Dendritic cell treated with granulocyte-macrophage colony-stimulating factor and Interleukin-4, amounts not matched to agents 40 ng/mL and 50 ng/mL, for 4 days (primary cell): ENCODE data around the gene PRICKLE4.

Source experiments
- H3K27ac Mint-ChIP-seq: one replicate; pipeline ENCODE4 v1.8.0; 2022; ENCODE audit warnings: mild to moderate bottlenecking, mixed read lengths
- H3K27me3 Mint-ChIP-seq: one replicate; pipeline ENCODE4 v1.8.0; 2022; ENCODE audit warnings: mild to moderate bottlenecking, mixed read lengths
- H3K36me3 Mint-ChIP-seq: one replicate; pipeline ENCODE4 v1.8.0; 2022; ENCODE audit warnings: low read depth, mixed read lengths
- H3K4me1 Mint-ChIP-seq: one replicate; pipeline ENCODE4 v1.8.0; 2022; ENCODE audit warnings: low read depth, mixed read lengths
- H3K4me3 Mint-ChIP-seq: one replicate; pipeline ENCODE4 v1.8.0; 2022; ENCODE audit warnings: mild to moderate bottlenecking, moderate library complexity, mixed read lengths
- H3K9me3 Mint-ChIP-seq: one replicate; pipeline ENCODE4 v1.8.0; 2022; ENCODE audit warnings: mixed read lengths
- intact Hi-C: fragments of 100-400 bp; cut with micrococcal nuclease; formaldehyde crosslinking; loops from one replicate; pipeline ENCODE4 v1.15.0; 2022

PRICKLE4 gene

DNA sequence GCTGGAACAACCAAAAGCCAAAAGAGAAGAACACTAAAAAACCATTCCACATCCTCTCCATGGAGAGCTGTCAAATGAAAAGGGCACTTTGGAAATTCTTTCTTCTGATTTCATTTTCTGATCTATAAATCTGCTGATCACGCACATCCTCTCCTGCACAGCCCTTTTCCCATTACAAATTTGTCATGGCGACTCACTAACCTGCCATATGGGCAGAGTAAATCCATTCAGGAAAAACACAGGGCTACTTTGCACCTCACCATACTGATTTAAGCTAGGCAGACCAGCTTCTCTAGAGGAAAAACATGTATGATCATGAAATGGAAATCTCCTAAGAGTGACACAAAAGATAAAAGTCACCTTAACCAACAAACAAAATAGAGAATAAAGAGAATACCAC is 32.9 kb downstream of the PRICKLE4 start:
- no peaks in the 10 kb centered on the region for H3K9me3 Mint-ChIP-seq
- intact Hi-C loops = no loop called here
- H3K36me3 Mint-ChIP-seq = no peaks in the 10 kb centered on the region
- H3K4me1 Mint-ChIP-seq = no peaks in the 10 kb centered on the region
- no peak overlapping the region for H3K27ac Mint-ChIP-seq
- H3K27me3 Mint-ChIP-seq = no peaks in the 10 kb centered on the region
- H3K4me3 Mint-ChIP-seq = no peak overlapping the region

DNA sequence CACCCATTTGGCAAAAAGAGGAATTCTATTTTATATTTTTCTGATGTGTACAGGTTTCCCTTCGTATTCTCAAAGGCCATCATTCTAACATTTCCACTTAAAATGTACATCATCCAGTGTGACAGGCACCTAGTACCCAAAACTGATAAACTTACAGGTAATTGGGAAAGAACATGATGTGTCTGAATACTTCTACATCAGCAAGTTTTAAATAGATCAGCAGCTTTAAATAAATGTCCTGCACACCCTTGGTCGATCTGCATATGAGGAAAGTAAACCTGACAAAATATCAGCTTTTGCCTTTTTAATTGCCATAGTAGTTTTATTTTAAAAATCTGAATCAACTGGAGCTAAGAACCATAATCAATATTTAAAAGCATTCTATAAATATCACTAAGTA is 33.4 kb downstream of the PRICKLE4 start:
- H3K36me3 Mint-ChIP-seq = no peaks in the 10 kb centered on the region
- intact Hi-C loops = no loop called here
- no peaks in the 10 kb centered on the region for H3K4me1 Mint-ChIP-seq
- no peaks in the 10 kb centered on the region for H3K9me3 Mint-ChIP-seq
- H3K27me3 Mint-ChIP-seq = no peaks in the 10 kb centered on the region
- H3K4me3 Mint-ChIP-seq = no peak overlapping the region
- H3K27ac Mint-ChIP-seq = no peak overlapping the region

DNA sequence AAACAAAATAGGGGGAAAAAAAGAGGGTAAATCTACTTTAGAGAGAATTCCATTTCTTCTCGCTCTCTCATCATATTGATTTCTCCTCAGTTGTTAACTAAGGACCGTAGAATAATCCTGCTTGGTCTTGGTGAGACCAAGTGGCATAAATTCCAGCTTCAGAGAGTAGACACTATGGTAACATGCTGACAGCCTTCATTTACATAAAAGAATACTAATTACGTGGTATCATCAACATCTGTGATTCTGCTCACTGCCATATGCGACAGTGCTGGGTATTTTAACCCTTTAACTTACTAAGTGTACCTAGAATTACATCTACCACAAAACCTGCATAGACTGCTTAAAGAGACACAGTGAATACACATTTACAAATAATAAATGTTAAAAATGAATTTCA is 34.0 kb downstream of the PRICKLE4 start:
- H3K36me3 Mint-ChIP-seq = no peaks in the 10 kb centered on the region
- no peaks in the 10 kb centered on the region for H3K4me1 Mint-ChIP-seq
- no peaks in the 10 kb centered on the region for H3K9me3 Mint-ChIP-seq
- intact Hi-C loops = no loop called here
- H3K4me3 Mint-ChIP-seq = no peak overlapping the region
- H3K27me3 Mint-ChIP-seq = no peaks in the 10 kb centered on the region
- H3K27ac Mint-ChIP-seq = no peak overlapping the region

DNA sequence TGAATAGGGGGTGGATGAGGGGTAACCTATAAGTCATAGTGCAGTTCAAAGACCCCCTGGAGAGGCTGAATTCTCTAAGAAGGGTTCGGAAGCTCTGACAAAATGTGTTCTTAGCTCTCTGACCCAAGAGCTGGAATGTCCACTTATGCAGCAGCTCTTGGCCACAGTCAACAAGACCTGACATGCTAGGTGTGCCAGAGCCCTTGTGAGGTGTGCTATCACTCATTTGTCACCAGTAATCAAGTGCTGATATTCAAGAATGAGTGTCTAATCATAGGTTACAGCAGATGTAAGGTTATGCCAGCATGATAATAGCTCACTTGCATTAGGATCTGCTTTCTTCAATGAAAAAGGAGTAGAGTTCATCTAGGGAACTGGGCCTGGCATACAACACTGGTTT is 35.0 kb downstream of the PRICKLE4 start:
- intact Hi-C loops = no loop called here
- no peaks in the 10 kb centered on the region for H3K36me3 Mint-ChIP-seq
- no peak overlapping the region for H3K27ac Mint-ChIP-seq
- H3K9me3 Mint-ChIP-seq = no peaks in the 10 kb centered on the region
- H3K4me3 Mint-ChIP-seq = no peak overlapping the region
- no peaks in the 10 kb centered on the region for H3K4me1 Mint-ChIP-seq
- no peaks in the 10 kb centered on the region for H3K27me3 Mint-ChIP-seq

DNA sequence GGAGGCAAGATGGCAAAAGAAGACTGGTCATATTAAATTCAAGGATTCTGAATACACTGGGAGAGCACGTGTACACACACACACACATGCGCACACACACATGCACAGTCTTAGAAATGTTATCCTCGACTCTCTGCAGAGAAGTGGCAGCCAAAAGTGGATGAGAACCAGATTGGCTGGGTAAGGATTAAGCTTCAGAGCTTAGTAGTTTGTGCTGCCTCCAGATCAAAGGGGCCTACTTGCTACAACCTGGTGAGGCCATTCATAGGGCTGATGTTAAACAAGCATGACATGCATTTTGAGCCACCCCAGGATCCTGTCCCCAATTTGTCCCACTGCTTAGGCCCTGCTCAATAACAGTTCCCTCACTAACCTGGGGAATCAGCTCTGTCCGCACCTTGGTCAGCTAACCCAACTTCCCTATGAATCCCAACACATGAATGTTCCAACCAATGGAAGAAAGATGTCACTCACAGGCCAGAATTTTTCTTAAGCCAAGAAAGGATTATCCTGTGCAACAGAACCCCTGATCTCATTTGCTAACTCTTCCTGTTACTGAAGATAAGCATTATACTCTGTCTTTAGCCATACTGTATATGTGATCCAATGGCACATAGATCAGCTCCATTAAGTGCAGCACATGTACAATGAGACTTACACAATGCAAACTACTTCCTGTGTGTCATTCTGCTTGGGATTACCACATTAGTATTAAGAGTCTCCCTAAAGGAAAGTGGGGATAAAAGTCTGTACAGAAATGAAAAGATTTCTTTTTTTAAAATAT is 37.9 kb downstream of the PRICKLE4 start:
- Mint-ChIP-seq H3K27me3 (no peaks in the 10 kb centered on the region), H3K27ac (no peak overlapping the region), H3K9me3 (no peaks in the 10 kb centered on the region), H3K4me3 (no peak overlapping the region), H3K36me3 (no peaks in the 10 kb centered on the region), H3K4me1 (peaks cover 7% of the 10 kb centered on the region)
- intact Hi-C loops = no loop called here

DNA sequence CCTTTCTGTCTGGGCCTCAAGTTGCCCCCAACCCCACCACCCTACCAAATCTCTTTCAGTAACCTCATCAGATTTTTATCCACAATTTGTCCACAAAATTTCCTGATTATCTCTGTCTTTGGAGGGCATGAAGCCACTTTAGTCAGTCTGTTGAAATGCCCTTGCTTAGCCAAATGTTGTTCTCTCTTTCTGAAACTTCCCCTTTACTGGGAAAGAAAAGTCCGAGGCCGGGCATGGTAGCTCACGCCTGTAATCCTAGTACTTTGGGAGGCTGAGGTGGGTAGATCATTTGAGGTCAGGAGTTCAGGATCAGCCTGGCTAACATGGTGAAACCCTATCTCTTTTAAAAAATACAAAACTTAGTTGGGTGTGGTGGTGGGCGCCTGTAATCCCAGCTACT is 40.7 kb downstream of the PRICKLE4 start:
- no peaks in the 10 kb centered on the region for H3K27me3 Mint-ChIP-seq
- peak overlapping the region; percentile 45 for H3K27ac Mint-ChIP-seq
- no peak overlapping the region for H3K4me3 Mint-ChIP-seq
- H3K4me1 Mint-ChIP-seq = peaks cover 19% of the 10 kb centered on the region
- intact Hi-C loops = no loop called here
- no peaks in the 10 kb centered on the region for H3K9me3 Mint-ChIP-seq
- H3K36me3 Mint-ChIP-seq = no peaks in the 10 kb centered on the region

DNA sequence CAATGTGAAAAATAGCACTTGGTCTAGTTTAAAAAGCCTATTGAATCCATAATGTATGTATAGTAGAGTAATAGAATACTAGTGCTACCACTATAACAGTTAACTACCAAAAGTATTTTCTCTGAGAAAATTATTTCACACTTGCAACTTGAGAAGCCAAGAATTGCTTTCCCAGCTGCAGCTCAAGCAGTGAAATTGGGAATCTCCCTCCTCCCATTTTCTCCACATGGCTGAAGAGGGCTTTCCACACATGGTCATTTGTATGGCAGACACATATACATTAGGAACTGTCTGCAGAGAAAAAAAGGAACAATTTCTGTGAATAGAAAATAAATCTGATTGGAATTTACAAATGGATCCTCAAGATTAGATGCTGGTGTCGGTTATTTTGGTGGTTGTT is 41.4 kb downstream of the PRICKLE4 start:
- Mint-ChIP-seq H3K27me3 (no peaks in the 10 kb centered on the region), H3K36me3 (no peaks in the 10 kb centered on the region), H3K9me3 (no peaks in the 10 kb centered on the region), H3K4me3 (no peak overlapping the region), H3K27ac (no peak overlapping the region), H3K4me1 (peaks cover 19% of the 10 kb centered on the region)
- intact Hi-C loops = no loop called here

DNA sequence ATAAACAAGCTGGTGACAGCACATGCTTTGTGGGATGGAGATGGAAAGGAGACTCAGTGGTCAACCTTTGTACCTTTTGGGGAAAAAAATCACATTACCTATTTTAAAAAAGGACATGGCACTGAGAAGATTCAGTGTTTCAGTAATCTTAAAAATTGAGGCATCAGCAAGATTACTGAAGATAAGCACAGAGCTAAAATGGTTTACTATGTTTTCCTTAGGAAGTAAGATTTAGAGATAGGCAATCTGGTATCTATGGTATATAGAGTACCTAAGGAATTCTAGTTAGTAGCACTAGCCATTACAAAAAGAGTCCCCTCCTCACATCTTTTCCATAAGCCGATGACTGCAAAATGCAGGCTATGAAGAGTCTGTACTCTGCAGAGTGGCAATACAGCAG is 42.6 kb downstream of the PRICKLE4 start:
- intact Hi-C loops = no loop called here
- H3K4me1 Mint-ChIP-seq = peaks cover 19% of the 10 kb centered on the region
- H3K36me3 Mint-ChIP-seq = no peaks in the 10 kb centered on the region
- H3K27me3 Mint-ChIP-seq = no peaks in the 10 kb centered on the region
- H3K9me3 Mint-ChIP-seq = no peaks in the 10 kb centered on the region
- no peak overlapping the region for H3K27ac Mint-ChIP-seq
- H3K4me3 Mint-ChIP-seq = no peak overlapping the region

DNA sequence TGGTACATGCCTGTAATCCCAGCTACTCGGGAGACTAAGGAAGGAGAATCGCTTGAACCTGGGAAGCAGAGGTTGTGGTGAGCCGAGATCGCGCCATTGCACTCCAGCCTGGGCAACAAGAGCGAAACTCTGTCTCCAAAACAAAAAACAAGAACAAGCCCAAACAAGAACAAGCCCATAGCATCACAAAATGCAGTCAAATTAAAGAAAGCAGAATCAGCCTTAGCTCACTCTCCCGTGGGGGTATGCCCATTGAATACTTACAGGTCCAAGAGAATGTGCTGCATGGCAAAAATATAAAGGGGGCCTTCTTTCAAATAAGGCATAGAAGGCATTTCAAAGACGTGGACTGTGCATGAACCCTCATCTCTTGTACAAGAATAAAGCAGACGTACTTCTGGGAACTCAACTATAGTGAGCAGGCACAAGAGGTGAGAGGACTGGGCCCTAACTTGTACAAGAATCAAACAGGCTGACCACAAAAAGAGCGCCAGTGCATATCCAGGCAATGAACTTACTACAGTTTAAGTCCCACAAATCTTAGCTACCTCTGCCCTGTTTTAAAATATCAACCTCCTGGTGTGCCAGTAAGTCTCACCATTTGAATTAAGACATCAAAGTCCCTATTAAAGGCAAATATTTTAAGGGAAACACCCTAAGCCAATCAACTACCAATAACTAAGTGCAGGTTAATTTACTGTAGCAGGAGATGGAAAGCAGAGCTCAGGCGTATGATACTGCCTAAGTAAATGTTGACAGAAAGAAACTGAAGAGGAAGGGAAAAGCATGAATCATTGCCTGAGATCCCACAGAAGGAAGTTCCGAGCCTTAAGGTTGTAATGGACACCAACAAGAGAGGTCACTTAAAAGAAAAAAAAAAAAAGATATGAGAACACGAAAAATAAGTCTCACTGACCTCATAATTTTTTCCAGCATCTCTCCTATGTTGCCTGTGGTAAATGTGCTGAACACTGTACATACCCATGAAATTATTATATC is 44.3 kb downstream of the PRICKLE4 start:
- Mint-ChIP-seq H3K4me3 (no peak overlapping the region), H3K27me3 (no peaks in the 10 kb centered on the region), H3K9me3 (no peaks in the 10 kb centered on the region), H3K4me1 (peaks cover 19% of the 10 kb centered on the region), H3K27ac (peak overlapping the region; percentile 66), H3K36me3 (no peaks in the 10 kb centered on the region)
- intact Hi-C loops = no loop called here

DNA sequence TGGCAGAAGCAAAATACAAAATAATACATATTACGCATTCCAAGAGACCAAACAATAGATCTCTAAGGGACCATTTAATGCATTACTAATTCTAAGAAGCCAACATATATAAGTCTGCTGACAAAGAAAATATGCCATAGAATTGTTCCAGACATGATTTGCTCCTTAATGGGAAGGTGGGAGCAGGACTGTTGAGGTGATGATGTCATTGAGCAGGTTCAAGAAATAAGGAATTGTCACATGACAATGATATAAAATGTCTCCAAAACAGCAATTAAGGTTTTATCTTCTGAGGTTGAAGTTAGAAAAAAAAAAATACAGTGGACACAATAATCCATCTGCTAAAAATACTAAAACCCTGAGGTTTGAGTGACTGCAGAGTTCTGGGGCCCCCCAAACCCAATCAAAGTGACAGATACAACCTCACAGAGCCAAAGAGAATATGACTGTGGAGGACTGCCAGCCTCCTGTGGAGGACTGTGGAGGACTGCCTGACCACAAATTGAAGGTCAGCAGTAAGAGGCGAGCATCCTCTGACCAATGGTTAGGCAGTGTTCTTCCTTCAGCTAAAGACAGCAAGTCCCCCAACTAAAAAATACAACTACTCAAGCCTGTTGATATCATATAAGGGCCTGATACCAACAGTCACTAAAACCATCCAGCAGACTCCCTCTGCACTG is 45.9 kb downstream of the PRICKLE4 start:
- Mint-ChIP-seq H3K36me3 (no peaks in the 10 kb centered on the region), H3K4me3 (no peak overlapping the region), H3K27ac (no peak overlapping the region), H3K4me1 (peaks cover 13% of the 10 kb centered on the region), H3K27me3 (no peaks in the 10 kb centered on the region), H3K9me3 (no peaks in the 10 kb centered on the region)
- intact Hi-C loops = no loop called here

DNA sequence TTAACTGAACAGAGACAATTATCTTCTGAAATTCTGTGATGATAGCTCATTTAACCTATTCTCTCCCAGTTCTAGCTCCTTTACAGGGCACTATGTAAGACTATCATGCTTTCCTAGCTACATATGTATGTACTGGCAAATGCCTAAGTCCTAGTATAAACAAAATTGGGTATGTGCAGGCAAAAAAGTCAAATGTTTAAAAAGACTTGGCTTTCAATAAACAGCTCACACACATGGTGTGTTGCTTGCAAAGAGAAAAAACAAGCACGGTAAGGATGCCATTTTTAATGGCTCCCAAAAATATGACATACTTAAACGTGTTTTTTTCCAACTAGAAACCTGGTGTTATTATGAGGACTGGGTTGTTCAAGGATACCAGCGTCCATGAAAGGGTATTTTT is 51.7 kb downstream of the PRICKLE4 start:
- Mint-ChIP-seq H3K4me1 (no peaks in the 10 kb centered on the region), H3K9me3 (no peaks in the 10 kb centered on the region), H3K4me3 (no peak overlapping the region), H3K36me3 (no peaks in the 10 kb centered on the region), H3K27ac (no peak overlapping the region), H3K27me3 (no peaks in the 10 kb centered on the region)
- intact Hi-C loops = no loop called here

DNA sequence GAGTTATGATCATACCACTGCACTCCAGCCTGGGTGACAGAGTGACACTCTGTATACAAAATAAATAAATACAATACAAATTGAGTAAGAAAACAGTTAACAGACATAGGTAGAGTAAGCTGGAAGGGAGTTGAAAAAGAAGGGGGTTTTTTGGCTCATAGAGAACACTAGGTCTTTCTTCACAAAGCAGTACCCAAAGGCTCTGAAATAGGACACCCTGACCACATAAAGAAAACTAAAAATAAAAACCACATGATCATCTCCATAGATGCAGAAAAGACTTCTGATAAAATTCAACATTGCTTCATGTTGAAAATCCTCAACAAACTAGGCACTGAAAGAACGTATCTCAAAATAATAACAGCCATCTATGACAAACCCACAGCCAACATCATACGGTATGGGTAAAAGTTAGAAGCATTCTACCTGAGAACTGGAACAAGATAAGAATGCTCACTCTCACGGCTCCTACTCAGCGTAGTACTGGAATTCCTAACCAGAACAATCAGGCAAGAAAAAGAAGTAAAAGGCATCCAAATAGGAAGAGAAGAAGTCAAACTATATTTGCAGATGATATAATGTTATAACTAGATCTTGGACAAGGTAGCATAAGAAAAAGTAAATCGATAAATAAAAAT is 55.6 kb downstream of the PRICKLE4 start:
- H3K27ac Mint-ChIP-seq = no peak overlapping the region
- intact Hi-C loops = no loop called here

DNA sequence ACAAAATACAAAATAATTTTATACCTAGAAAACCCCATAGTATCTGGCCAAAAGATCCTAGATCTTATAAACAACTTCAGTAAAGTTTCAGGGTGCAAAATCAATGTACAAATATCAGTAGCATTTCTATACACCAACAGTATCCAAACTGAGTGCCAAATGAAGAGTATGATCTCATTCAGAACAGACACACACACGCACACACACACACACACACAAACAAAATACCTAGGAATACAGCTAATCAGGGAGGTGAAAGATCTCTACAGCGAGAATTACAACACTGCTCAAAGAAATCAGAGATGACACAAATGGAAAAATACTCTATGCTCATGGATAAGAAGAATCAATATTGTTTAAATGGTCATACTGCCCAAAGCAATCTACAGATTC is 56.1 kb downstream of the PRICKLE4 start:
- Mint-ChIP-seq H3K4me1 (peaks cover 4% of the 10 kb centered on the region), H3K27me3 (no peaks in the 10 kb centered on the region), H3K27ac (no peak overlapping the region), H3K9me3 (no peaks in the 10 kb centered on the region), H3K4me3 (no peak overlapping the region), H3K36me3 (no peaks in the 10 kb centered on the region)
- intact Hi-C loops = no loop called here

More for the DNA sequence above, 55.6 kb downstream of the PRICKLE4 start:
- no peaks in the 10 kb centered on the region for H3K27me3 Mint-ChIP-seq
- no peak overlapping the region for H3K4me3 Mint-ChIP-seq
- H3K36me3 Mint-ChIP-seq = no peaks in the 10 kb centered on the region
- peaks cover 4% of the 10 kb centered on the region for H3K4me1 Mint-ChIP-seq
- no peaks in the 10 kb centered on the region for H3K9me3 Mint-ChIP-seq
